Gastrocnemius medialis (tissue), 4 donors: ENCODE data around the gene HNRNPA3. TPM values are rescaled to one million over a fixed set of nuclear protein-coding genes. Genes with fewer than 3 reads are reported as not detected.

Source experiments
- ATAC-seq, 2 donors: fragments of 150-250 bp; one replicate each; pipeline ENCODE4 v1.9.1; 2016
- DNase-seq, 2 donors: peaks; one replicate each; pipeline ENCODE4 v3.0.0-alpha.2; 2019
- H3K27ac ChIP-seq, 4 donors: fragments of 200-600 bp; sonication (generic); 1 replicate in 1 of 4; 2 replicates in 3 of 4; pipeline ENCODE4 v1.5.1; 2016 to 2018; ENCODE audit warnings: mild to moderate bottlenecking in 2 of 4, moderate library complexity in 1 of 4
- H3K27me3 ChIP-seq, 3 donors: fragments of 200-600 bp; sonication (generic) in 2 of 3; 1 replicate in 1 of 3; 2 replicates in 2 of 3; pipeline versions ENCODE4 v1.5.1 to v1.6.0; 2016 to 2019; ENCODE audit warnings: mild to moderate bottlenecking in 1 of 3, moderate library complexity in 1 of 3
- H3K36me3 ChIP-seq, 2 donors: fragments of 200-600 bp; sonication (generic) in 1 of 2; one replicate each; pipeline ENCODE4 v1.5.1; 2017 to 2018
- H3K4me1 ChIP-seq, 2 donors: fragments of 200-600 bp; sonication (generic) in 1 of 2; one replicate each; pipeline ENCODE4 v1.5.1; 2016 to 2017; ENCODE audit warnings: mild to moderate bottlenecking in 2 of 2
- H3K4me3 ChIP-seq, 4 donors: fragments of 200-600 bp; sonication (generic) in 3 of 4; 1 replicate in 1 of 4; 2 replicates in 3 of 4; pipeline ENCODE4 v1.5.1; 2016 to 2019; ENCODE audit warnings: mild to moderate bottlenecking in 2 of 4
- H3K9me3 ChIP-seq, 3 donors: fragments of 200-600 bp; sonication (generic) in 2 of 3; 1 replicate in 1 of 3; 2 replicates in 2 of 3; pipeline ENCODE4 v1.5.1; 2016 to 2019
- POLR2A ChIP-seq, 2 donors: fragments of 450-650 bp; IDR thresholded peaks; one replicate each; pipeline ENCODE4 v1.6.1; 2017; ENCODE audit warnings: antibody characterized with exemption in 2 of 2, mild to moderate bottlenecking in 2 of 2, moderate library complexity in 2 of 2
- in situ Hi-C, 4 donors: fragments of 200-750 bp; cut with MboI; loops; one replicate each; pipeline versions ENCODE4 v1.15.0 to v1.8.0; 2017; ENCODE audit warnings: low sequenced_read_pairs in 4 of 4
- intact Hi-C: fragments of 100-400 bp; cut with DNase I; formaldehyde crosslinking; loops from one replicate; pipeline ENCODE4 v1.15.1; 2023; ENCODE audit warnings: low total_unique reads
- total RNA-seq, 4 donors: library from RNA; depleted of rRNA; stranded (reverse); fragments of >200 nt; gene quantifications; one replicate each; pipeline versions ENCODE4 v1.1.0 to v1.2.3, GENCODE V29; 2016
- TF ChIP-seq, protein P1 (sequence below), 5 experiments: fragments of 450-650 bp in 3 of 5; fragments of 200-600 bp in 2 of 5; sonication (generic) in 2 of 5; IDR thresholded peaks in 4 of 5; conservative IDR thresholded peaks in 1 of 5; 1 replicate in 4 of 5; 2 replicates in 1 of 5; pipeline ENCODE4 v1.5.1; 2016 to 2019; ENCODE audit warnings: antibody characterized with exemption in 5 of 5, mild to moderate bottlenecking in 3 of 5, moderate library complexity in 3 of 5

HNRNPA3 gene
- total RNA-seq, 4 donors from 2014 or later = 16.1 to 32.2 (median 22.4) TPM

DNA sequence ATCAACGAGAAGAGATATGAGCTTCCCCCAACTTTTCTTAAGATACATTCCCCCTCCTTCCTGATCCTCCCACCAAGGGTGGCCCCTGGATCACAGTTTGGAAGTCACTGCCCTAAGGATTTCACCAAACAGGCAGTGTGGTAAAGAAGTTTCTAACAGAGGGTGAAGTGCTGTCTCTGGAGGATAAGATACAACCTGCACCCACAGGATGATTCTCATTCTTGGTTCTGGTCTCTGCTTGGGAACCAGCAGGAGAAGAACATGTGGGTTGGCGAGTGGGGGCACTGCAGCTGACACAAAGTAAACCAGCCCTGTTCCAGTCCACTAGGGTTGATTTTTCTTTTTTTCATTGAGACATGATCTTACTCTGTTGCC, 42.6 kb downstream of the HNRNPA3 start:
- Histone ChIP-seq H3K4me3 (no peak overlapping the region), H3K36me3 (no peaks in the 10 kb centered on the region), H3K27me3 (no peaks in the 10 kb centered on the region), H3K4me1 (peaks cover 96 to 99% of the 10 kb centered on the region in 2 donors), H3K27ac (peak overlapping the region; percentile 82 to 87 (median 82)), H3K9me3 (no peaks in the 10 kb centered on the region)
- in situ Hi-C loops = no loop called here
- ATAC-seq = no peak
- intact Hi-C loops = no loop called here
- DNase-seq = no peak
- TF ChIP-seq POLR2A (IDR thresholded peaks at IDR 0.05) = no peak
- TF ChIP-seq, protein P1, sequence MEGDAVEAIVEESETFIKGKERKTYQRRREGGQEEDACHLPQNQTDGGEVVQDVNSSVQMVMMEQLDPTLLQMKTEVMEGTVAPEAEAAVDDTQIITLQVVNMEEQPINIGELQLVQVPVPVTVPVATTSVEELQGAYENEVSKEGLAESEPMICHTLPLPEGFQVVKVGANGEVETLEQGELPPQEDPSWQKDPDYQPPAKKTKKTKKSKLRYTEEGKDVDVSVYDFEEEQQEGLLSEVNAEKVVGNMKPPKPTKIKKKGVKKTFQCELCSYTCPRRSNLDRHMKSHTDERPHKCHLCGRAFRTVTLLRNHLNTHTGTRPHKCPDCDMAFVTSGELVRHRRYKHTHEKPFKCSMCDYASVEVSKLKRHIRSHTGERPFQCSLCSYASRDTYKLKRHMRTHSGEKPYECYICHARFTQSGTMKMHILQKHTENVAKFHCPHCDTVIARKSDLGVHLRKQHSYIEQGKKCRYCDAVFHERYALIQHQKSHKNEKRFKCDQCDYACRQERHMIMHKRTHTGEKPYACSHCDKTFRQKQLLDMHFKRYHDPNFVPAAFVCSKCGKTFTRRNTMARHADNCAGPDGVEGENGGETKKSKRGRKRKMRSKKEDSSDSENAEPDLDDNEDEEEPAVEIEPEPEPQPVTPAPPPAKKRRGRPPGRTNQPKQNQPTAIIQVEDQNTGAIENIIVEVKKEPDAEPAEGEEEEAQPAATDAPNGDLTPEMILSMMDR (IDR thresholded peaks at IDR 0.05 in 4 of 5, conservative IDR thresholded peaks at IDR 0.05 in 1 of 5) = no peak

DNA sequence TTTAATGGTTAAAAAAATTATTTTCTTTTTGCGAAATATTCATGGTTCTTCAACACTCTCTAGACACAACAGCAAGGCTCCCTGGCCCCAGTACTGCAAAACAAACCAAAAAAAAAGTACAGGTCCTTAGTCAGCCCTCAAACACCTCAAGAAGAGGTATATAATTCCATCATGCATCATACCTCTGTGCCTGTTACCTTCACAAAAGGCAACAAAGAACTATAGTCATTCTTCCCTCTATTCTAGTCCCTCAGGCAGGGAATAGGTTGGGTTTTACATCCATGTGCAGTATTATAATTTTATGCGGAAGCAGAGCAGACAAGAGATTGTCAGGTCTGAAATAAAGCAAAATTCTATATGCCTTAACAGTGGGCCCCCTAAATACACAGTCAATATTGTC, 43.4 kb downstream of the HNRNPA3 start:
- peak overlapping the region in 1 of 4 donors; percentile 12 for H3K4me3 ChIP-seq
- peaks cover 96 to 99% of the 10 kb centered on the region in 2 donors for H3K4me1 ChIP-seq
- TF ChIP-seq, protein P1 (IDR thresholded peaks at IDR 0.05 in 4 of 5, conservative IDR thresholded peaks at IDR 0.05 in 1 of 5) = no peak
- no peak for TF ChIP-seq POLR2A (IDR thresholded peaks at IDR 0.05)
- H3K27me3 ChIP-seq = no peaks in the 10 kb centered on the region
- intact Hi-C loops = no loop called here
- peak overlapping the region in 3 of 4 donors; percentile 25 to 87 (median 49) for H3K27ac ChIP-seq
- H3K36me3 ChIP-seq = no peaks in the 10 kb centered on the region
- ATAC-seq (no peak), DNase-seq (no peak)
- H3K9me3 ChIP-seq = no peaks in the 10 kb centered on the region
- in situ Hi-C loops = no loop called here

DNA sequence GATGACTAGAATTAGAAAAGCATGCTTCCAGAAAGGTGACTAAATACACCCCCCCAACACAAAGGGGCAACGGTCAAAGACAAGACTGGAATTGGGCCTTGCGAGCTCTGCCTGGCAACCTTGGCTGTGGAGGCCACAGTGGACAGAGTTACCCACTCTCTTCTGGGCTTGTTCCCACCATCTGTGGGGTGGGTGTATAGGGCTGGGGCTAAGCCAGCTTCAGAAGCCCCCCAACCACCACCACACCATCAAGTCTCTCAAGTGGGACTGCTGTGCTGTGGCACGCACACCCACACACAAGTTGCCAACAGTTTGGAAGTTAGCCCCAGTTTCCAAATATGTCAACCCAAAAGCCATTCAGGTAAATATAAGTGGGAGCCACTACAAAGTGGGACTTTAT, 44.1 kb downstream of the HNRNPA3 start:
- Histone ChIP-seq H3K9me3 (no peaks in the 10 kb centered on the region), H3K4me1 (peaks cover 96 to 99% of the 10 kb centered on the region in 2 donors), H3K36me3 (no peaks in the 10 kb centered on the region), H3K4me3 (no peak overlapping the region), H3K27me3 (no peaks in the 10 kb centered on the region), H3K27ac (peak overlapping the region; percentile 27 to 52 (median 39))
- intact Hi-C loops (no loop called here), in situ Hi-C loops (no loop called here)
- no peak for ATAC-seq
- TF ChIP-seq POLR2A (IDR thresholded peaks at IDR 0.05) = no peak
- TF ChIP-seq, protein P1 (IDR thresholded peaks at IDR 0.05 in 4 of 5, conservative IDR thresholded peaks at IDR 0.05 in 1 of 5) = no peak
- no peak for DNase-seq

DNA sequence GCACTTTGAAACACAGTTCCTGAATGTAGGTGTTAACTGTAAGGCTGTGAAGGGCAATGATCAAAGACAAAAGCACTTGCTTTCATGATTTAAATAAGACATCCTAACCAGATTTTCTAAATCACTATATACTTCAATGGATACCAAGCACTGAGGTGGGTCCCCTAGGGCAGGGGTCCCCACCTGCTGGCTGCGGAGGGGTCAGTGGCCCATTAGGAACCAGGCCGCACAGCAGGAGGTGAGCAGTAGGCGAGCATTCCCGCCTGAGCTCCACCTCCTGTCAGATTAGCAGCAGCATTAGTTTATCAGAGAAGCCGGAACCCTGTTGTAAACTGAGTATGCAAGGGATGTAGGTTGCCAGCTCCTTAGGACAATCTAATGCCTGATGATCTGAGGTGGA, 44.9 kb downstream of the HNRNPA3 start:
- intact Hi-C loops (no loop called here), in situ Hi-C loops (no loop called here)
- no peak for TF ChIP-seq POLR2A (IDR thresholded peaks at IDR 0.05)
- TF ChIP-seq, protein P1 (IDR thresholded peaks at IDR 0.05 in 4 of 5, conservative IDR thresholded peaks at IDR 0.05 in 1 of 5) = no peak
- no peaks in the 10 kb centered on the region for H3K9me3 ChIP-seq
- H3K27ac ChIP-seq = peak overlapping the region; percentile 27 to 52 (median 43)
- DNase-seq = no peak
- H3K27me3 ChIP-seq = no peaks in the 10 kb centered on the region
- no peak for ATAC-seq
- H3K36me3 ChIP-seq = no peaks in the 10 kb centered on the region
- H3K4me1 ChIP-seq = peaks cover 96 to 99% of the 10 kb centered on the region in 2 donors
- H3K4me3 ChIP-seq = peak overlapping the region in 1 of 4 donors; percentile 3

DNA sequence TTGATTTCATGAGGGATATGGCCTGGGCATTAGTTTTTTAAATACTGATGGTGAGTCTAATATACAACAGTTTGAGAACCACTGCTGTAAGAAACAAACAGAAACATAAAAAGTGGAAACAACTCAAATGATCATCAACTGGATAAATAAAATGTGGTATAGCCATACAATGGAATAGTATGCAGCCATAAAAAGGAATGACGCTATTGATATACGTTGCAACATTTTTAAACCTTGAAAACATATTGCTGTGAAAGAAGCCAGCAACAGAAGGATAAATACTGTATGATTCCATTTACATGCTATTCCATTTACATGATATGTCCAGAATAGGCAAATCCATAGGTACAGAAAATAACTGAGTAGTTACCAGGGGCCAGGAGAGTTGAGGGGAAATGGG, 45.5 kb downstream of the HNRNPA3 start:
- intact Hi-C loops = no loop called here
- no peaks in the 10 kb centered on the region for H3K27me3 ChIP-seq
- H3K4me1 ChIP-seq = peaks cover 94 to 97% of the 10 kb centered on the region in 2 donors
- DNase-seq (no peak), ATAC-seq (no peak)
- peak overlapping the region in 3 of 4 donors; percentile 22 to 52 (median 49) for H3K27ac ChIP-seq
- no peaks in the 10 kb centered on the region for H3K9me3 ChIP-seq
- in situ Hi-C loops = no loop called here
- TF ChIP-seq, protein P1 (IDR thresholded peaks at IDR 0.05 in 4 of 5, conservative IDR thresholded peaks at IDR 0.05 in 1 of 5) = no peak
- no peak for TF ChIP-seq POLR2A (IDR thresholded peaks at IDR 0.05)
- no peak overlapping the region for H3K4me3 ChIP-seq
- no peaks in the 10 kb centered on the region for H3K36me3 ChIP-seq
